Neural cell (in vitro differentiated cells): ENCODE measurements around the gene PLEKHM3. TPM values are rescaled to one million over a fixed set of nuclear protein-coding genes. Genes with fewer than 3 reads are reported as not detected.

Experiments used
- H2AFZ ChIP-seq: fragments of 200-600, 300-800 bp; sonication (generic), shearing (Covaris generic); 2 replicates; pipeline ENCODE4 v1.6.0; 2014; ENCODE audit warnings: low read depth, mild to moderate bottlenecking, antibody characterized with exemption, low read length, moderate library complexity
- H3F3A ChIP-seq: fragments of 200-600 bp; shearing (Covaris generic); 2 replicates; pipeline ENCODE4 v1.6.1; 2016; ENCODE audit warnings: mild to moderate bottlenecking, moderate library complexity, mixed read lengths, antibody characterized with exemption, low read length; ENCODE audit not compliant: insufficient read depth, poor library complexity, severe bottlenecking
- H3K27ac ChIP-seq: fragments of 200-600, 300-800 bp; sonication (generic), shearing (Covaris generic); 2 replicates; pipeline ENCODE4 v1.5.1; 2014; ENCODE audit warnings: mild to moderate bottlenecking, low read length, moderate library complexity
- H3K27me3 ChIP-seq: fragments of 300-800, 200-600 bp; sonication (generic), shearing (Covaris generic); 2 replicates; pipeline ENCODE4 v1.6.0; 2014; ENCODE audit warnings: mild to moderate bottlenecking, low read depth, low read length, moderate library complexity; ENCODE audit not compliant: insufficient read depth
- H3K36me3 ChIP-seq: fragments of 300-800, 200-600 bp; sonication (generic), shearing (Covaris generic); 2 replicates; pipeline ENCODE4 v1.5.1; 2014; ENCODE audit warnings: mild to moderate bottlenecking, antibody characterized with exemption, low read length, moderate library complexity; ENCODE audit not compliant: insufficient read depth
- H3K4me2 ChIP-seq: fragments of 300-800, 200-600 bp; sonication (generic), shearing (Covaris generic); 2 replicates; pipeline ENCODE4 v1.6.0; 2014; ENCODE audit warnings: mild to moderate bottlenecking, low read length
- H3K4me3 ChIP-seq: fragments of 300-800, 200-600 bp; sonication (generic), shearing (Covaris generic); 2 replicates; pipeline ENCODE4 v1.5.1; 2014; ENCODE audit warnings: mild to moderate bottlenecking, low read length, moderate library complexity
- H3K79me2 ChIP-seq: fragments of 200-600 bp; shearing (Covaris generic); replicated peaks from 2 replicates; pipeline ENCODE4 v1.6.0; 2014; ENCODE audit warnings: mild to moderate bottlenecking, low read length, moderate library complexity; ENCODE audit not compliant: insufficient read depth
- H3K9ac ChIP-seq: fragments of 300-800, 200-600 bp; sonication (generic), shearing (Covaris generic); 2 replicates; pipeline ENCODE4 v1.6.1; 2016; ENCODE audit warnings: mild to moderate bottlenecking, low read length, mixed read lengths
- H3K9me2 ChIP-seq: fragments of 200-600 bp; shearing (Covaris generic); 2 replicates; pipeline ENCODE4 v1.6.1; 2016; ENCODE audit warnings: mild to moderate bottlenecking, low read length, mixed read lengths; ENCODE audit not compliant: insufficient read depth
- H3K9me3 ChIP-seq: fragments of 200-600, 300-800 bp; sonication (generic), shearing (Covaris generic); 2 replicates; pipeline ENCODE4 v1.6.1; 2016; ENCODE audit warnings: mild to moderate bottlenecking, mixed run types, low read length, moderate library complexity, mixed read lengths
- H4K20me1 ChIP-seq: fragments of 200-600 bp; shearing (Covaris generic); 2 replicates; pipeline ENCODE4 v1.6.1; 2016; ENCODE audit warnings: mild to moderate bottlenecking, mixed run types; ENCODE audit not compliant: insufficient read depth
- EP300 ChIP-seq: fragments of 450-650 bp; conservative IDR thresholded peaks from 2 replicates; pipeline ENCODE4 v1.6.1; 2014; ENCODE audit warnings: antibody characterized with exemption, mild to moderate bottlenecking, moderate library complexity; ENCODE audit not compliant: poor library complexity, severe bottlenecking
- EZH2 ChIP-seq: fragments of 200-600, 300-800 bp; shearing (Covaris generic), sonication (generic); IDR thresholded peaks from 2 replicates; pipeline ENCODE4 v1.6.1; 2014; ENCODE audit warnings: antibody characterized with exemption, low read length, borderline replicate concordance, mild to moderate bottlenecking; ENCODE audit not compliant: insufficient read depth, poor library complexity, severe bottlenecking
- MXI1 ChIP-seq: fragments of 450-650 bp; conservative IDR thresholded peaks from 2 replicates; pipeline ENCODE4 v1.6.1; 2014; ENCODE audit warnings: antibody characterized with exemption, mild to moderate bottlenecking; ENCODE audit not compliant: poor library complexity, severe bottlenecking
- POLR2AphosphoS5 ChIP-seq: IDR thresholded peaks from 2 replicates; pipeline ENCODE4 v1.6.1; 2012
- RAD21 ChIP-seq: fragments of 450-650 bp; conservative IDR thresholded peaks from 2 replicates; pipeline ENCODE4 v1.6.1; 2014; ENCODE audit warnings: antibody characterized with exemption, mild to moderate bottlenecking, moderate library complexity
- SMC3 ChIP-seq: fragments of 450-650 bp; conservative IDR thresholded peaks from 2 replicates; pipeline ENCODE4 v1.6.1; 2014; ENCODE audit warnings: antibody characterized with exemption, mild to moderate bottlenecking, moderate library complexity; ENCODE audit not compliant: poor library complexity
- TAF1 ChIP-seq: IDR thresholded peaks from 2 replicates; pipeline ENCODE4 v1.6.1; 2012; ENCODE audit warnings: low read depth
- polyA plus RNA-seq: library from polyadenylated mRNA; depleted of rRNA; stranded (reverse); fragments of >200 nt; gene quantifications from 2 replicates; pipeline ENCODE4 v1.2.3, GENCODE V29; 2014
- TF ChIP-seq, protein P1 (sequence below): IDR thresholded peaks from 2 replicates; pipeline ENCODE4 v1.6.1; 2012; ENCODE audit warnings: borderline replicate concordance
- TF ChIP-seq, protein P2 (sequence below): fragments of 450-650 bp; IDR thresholded peaks from 2 replicates; pipeline ENCODE4 v1.5.1; 2014; ENCODE audit warnings: antibody characterized with exemption, mild to moderate bottlenecking, moderate library complexity; ENCODE audit not compliant: poor library complexity, severe bottlenecking

PLEKHM3 gene
- polyA plus RNA-seq, 1 donor from 2014 or later = 13.4 TPM

DNA sequence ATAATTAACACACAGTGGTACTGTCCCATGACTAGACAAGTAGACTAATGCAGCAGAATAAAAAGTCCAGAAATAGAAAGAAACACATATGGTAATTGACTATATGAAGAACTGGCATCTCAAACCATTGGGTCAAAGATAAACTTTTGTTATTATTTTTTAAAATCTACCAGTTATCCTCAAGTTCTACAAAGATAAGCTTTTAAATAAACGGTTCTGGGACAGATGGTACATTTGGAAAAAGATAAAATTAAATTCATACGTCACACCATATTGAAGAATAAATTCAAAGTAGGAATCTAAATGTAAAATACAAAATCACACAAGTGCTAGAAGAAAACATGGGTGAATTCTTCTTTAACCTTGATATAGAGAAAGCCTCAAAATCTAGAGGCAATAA is 37.6 kb upstream of the PLEKHM3 start:
- no peaks in the 10 kb centered on the region for H3K36me3 ChIP-seq
- H3K4me3 ChIP-seq = no peak overlapping the region
- no peak overlapping the region for H3K27ac ChIP-seq
- no peak overlapping the region for H3K4me2 ChIP-seq
- H3K9me2 ChIP-seq = no peaks in the 10 kb centered on the region
- H3K79me2 ChIP-seq = no peaks in the 10 kb centered on the region
- no peak for TF ChIP-seq MXI1
- TF ChIP-seq, protein P1, sequence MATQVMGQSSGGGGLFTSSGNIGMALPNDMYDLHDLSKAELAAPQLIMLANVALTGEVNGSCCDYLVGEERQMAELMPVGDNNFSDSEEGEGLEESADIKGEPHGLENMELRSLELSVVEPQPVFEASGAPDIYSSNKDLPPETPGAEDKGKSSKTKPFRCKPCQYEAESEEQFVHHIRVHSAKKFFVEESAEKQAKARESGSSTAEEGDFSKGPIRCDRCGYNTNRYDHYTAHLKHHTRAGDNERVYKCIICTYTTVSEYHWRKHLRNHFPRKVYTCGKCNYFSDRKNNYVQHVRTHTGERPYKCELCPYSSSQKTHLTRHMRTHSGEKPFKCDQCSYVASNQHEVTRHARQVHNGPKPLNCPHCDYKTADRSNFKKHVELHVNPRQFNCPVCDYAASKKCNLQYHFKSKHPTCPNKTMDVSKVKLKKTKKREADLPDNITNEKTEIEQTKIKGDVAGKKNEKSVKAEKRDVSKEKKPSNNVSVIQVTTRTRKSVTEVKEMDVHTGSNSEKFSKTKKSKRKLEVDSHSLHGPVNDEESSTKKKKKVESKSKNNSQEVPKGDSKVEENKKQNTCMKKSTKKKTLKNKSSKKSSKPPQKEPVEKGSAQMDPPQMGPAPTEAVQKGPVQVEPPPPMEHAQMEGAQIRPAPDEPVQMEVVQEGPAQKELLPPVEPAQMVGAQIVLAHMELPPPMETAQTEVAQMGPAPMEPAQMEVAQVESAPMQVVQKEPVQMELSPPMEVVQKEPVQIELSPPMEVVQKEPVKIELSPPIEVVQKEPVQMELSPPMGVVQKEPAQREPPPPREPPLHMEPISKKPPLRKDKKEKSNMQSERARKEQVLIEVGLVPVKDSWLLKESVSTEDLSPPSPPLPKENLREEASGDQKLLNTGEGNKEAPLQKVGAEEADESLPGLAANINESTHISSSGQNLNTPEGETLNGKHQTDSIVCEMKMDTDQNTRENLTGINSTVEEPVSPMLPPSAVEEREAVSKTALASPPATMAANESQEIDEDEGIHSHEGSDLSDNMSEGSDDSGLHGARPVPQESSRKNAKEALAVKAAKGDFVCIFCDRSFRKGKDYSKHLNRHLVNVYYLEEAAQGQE = no peak
- no peak overlapping the region for H2AFZ ChIP-seq
- no peaks in the 10 kb centered on the region for H3K9me3 ChIP-seq
- no peaks in the 10 kb centered on the region for H4K20me1 ChIP-seq
- no peaks in the 10 kb centered on the region for H3K27me3 ChIP-seq
- H3F3A ChIP-seq = no peaks in the 10 kb centered on the region
- no peak overlapping the region for H3K9ac ChIP-seq

DNA sequence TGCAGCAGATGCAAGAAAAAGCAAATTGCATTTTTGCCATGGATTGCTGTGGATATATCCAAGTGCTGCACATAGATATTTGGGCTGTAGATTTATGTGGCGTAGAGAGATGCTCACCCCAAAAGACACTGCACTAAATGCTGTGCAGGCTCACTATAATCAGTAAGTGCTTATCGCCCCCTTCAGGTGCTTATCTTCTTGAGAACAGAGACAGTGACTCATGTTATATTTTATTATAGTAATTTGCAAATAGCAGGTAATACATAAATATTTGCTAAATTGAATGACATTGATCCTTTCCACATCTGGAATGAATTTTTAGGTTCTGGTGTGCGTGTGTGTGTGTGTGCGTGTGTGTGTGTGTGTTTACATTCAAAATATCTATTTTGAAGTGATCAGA is 36.8 kb upstream of the PLEKHM3 start:
- Histone ChIP-seq H3K4me2 (no peak overlapping the region), H3K9ac (no peak overlapping the region), H3K4me3 (no peak overlapping the region), H3K36me3 (no peaks in the 10 kb centered on the region), H3F3A (no peaks in the 10 kb centered on the region), H3K9me3 (no peaks in the 10 kb centered on the region), H3K79me2 (no peaks in the 10 kb centered on the region), H3K27me3 (no peaks in the 10 kb centered on the region), H3K9me2 (no peaks in the 10 kb centered on the region), H2AFZ (no peak overlapping the region), H4K20me1 (no peaks in the 10 kb centered on the region), H3K27ac (no peak overlapping the region)
- TF ChIP-seq EZH2 (no peak), SMC3 (no peak), TAF1 (no peak), POLR2AphosphoS5 (no peak), EP300 (no peak), MXI1 (no peak), RAD21 (peak; percentile 35)
- TF ChIP-seq, protein P1 = no peak
- TF ChIP-seq, protein P2, sequence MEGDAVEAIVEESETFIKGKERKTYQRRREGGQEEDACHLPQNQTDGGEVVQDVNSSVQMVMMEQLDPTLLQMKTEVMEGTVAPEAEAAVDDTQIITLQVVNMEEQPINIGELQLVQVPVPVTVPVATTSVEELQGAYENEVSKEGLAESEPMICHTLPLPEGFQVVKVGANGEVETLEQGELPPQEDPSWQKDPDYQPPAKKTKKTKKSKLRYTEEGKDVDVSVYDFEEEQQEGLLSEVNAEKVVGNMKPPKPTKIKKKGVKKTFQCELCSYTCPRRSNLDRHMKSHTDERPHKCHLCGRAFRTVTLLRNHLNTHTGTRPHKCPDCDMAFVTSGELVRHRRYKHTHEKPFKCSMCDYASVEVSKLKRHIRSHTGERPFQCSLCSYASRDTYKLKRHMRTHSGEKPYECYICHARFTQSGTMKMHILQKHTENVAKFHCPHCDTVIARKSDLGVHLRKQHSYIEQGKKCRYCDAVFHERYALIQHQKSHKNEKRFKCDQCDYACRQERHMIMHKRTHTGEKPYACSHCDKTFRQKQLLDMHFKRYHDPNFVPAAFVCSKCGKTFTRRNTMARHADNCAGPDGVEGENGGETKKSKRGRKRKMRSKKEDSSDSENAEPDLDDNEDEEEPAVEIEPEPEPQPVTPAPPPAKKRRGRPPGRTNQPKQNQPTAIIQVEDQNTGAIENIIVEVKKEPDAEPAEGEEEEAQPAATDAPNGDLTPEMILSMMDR = peak; percentile 48
